ENCODE measurements around the gene H19. TPM values are rescaled to one million over a fixed set of nuclear protein-coding genes. Genes with fewer than 3 reads are reported as not detected.

H19 gene
- total and polyA plus RNA-seq, 4 donors, result 49.1 to 1,932 (median 181) TPM

DNA sequence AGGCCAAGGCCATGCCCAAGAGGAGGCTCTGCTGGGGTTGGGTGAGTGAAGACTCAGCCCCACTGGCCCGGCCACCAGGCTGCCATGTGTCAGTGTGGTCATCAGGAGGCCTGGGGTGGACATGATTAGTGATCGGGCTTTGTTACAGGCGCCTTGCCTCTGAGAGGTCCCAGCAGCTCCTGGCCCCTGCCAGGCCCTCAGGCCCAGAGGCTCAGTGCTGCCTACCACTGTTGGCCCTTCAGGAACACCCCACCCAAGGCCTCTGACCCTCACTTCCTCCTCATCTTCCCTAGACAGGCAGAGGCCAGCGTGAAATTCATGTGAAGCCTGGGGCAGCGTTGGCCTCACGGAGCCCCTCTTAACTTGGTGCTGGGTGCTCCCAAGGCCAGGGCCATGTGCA, 48.3 kb downstream of the H19 start:
- no peak for ATAC-seq (ENCODE audit: insufficient read depth, low FRiP score)
- Histone ChIP-seq H3K9me3 (ENCODE audit: control insufficient read depth in 4 of 4, insufficient read depth in 3 of 4, low read length in 3 of 4) (no peaks in the 10 kb centered on the region), H3K4me3 (no peak overlapping the region), H3K36me3 (ENCODE audit: control insufficient read depth in 4 of 4, insufficient read depth in 4 of 4, low read length in 4 of 4) (no peaks in the 10 kb centered on the region), H3K9ac (ENCODE audit: insufficient read depth in 1 of 2, low read length in 2 of 2) (no peak overlapping the region), H3K4me1 (ENCODE audit: control insufficient read depth in 5 of 5, insufficient read depth in 5 of 5, low read length in 5 of 5) (no peaks in the 10 kb centered on the region), H3K27me3 (ENCODE audit: control insufficient read depth in 3 of 3, insufficient read depth in 3 of 3, low read length in 2 of 3) (no peaks in the 10 kb centered on the region), H3K27ac (ENCODE audit: low read depth in 1 of 2, low read length in 1 of 2) (no peak overlapping the region)
- TF ChIP-seq, protein P1, sequence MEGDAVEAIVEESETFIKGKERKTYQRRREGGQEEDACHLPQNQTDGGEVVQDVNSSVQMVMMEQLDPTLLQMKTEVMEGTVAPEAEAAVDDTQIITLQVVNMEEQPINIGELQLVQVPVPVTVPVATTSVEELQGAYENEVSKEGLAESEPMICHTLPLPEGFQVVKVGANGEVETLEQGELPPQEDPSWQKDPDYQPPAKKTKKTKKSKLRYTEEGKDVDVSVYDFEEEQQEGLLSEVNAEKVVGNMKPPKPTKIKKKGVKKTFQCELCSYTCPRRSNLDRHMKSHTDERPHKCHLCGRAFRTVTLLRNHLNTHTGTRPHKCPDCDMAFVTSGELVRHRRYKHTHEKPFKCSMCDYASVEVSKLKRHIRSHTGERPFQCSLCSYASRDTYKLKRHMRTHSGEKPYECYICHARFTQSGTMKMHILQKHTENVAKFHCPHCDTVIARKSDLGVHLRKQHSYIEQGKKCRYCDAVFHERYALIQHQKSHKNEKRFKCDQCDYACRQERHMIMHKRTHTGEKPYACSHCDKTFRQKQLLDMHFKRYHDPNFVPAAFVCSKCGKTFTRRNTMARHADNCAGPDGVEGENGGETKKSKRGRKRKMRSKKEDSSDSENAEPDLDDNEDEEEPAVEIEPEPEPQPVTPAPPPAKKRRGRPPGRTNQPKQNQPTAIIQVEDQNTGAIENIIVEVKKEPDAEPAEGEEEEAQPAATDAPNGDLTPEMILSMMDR (IDR thresholded peaks at IDR 0.05; ENCODE audit: control extremely low read depth, extremely low read depth), result no peak
- no CpG with 5 or more reads among the region's 6 CpGs for WGBS, 2 donors
- DNase-seq, result no peak

DNA sequence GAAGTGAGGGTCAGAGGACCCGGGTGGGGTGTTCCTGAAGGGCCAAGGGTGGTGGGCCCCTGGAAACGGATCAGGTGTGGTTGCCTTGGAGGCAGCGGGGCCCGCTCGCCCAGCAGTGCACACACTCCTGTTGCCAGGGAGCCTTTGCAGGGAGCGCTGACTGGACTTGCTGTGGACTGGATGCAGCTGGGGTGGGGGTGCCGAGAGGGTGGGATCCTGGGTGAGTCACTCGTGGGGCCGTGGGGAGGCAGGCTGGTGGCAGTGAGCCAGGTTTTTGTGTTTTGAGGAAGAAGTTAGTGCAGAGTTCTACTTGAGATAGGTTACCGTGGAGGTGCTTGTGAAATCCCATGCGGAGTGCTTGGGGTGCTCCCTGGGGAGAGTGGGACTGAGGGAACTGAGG, 49.3 kb downstream of the H19 start:
- no CpG with 5 or more reads among the region's 11 CpGs for WGBS, 2 donors
- Histone ChIP-seq H3K36me3 (ENCODE audit: control insufficient read depth in 4 of 4, insufficient read depth in 4 of 4, low read length in 4 of 4) (no peaks in the 10 kb centered on the region), H3K27me3 (ENCODE audit: control insufficient read depth in 3 of 3, insufficient read depth in 3 of 3, low read length in 2 of 3) (no peaks in the 10 kb centered on the region), H3K9ac (ENCODE audit: insufficient read depth in 1 of 2, low read length in 2 of 2) (no peak overlapping the region), H3K4me3 (no peak overlapping the region), H3K27ac (ENCODE audit: low read depth in 1 of 2, low read length in 1 of 2) (no peak overlapping the region), H3K9me3 (ENCODE audit: control insufficient read depth in 4 of 4, insufficient read depth in 3 of 4, low read length in 3 of 4) (no peaks in the 10 kb centered on the region), H3K4me1 (ENCODE audit: control insufficient read depth in 5 of 5, insufficient read depth in 5 of 5, low read length in 5 of 5) (no peaks in the 10 kb centered on the region)
- TF ChIP-seq, protein P1 (IDR thresholded peaks at IDR 0.05; ENCODE audit: control extremely low read depth, extremely low read depth), result no peak
- DNase-seq, result no peak
- no peak for ATAC-seq (ENCODE audit: insufficient read depth, low FRiP score)

DNA sequence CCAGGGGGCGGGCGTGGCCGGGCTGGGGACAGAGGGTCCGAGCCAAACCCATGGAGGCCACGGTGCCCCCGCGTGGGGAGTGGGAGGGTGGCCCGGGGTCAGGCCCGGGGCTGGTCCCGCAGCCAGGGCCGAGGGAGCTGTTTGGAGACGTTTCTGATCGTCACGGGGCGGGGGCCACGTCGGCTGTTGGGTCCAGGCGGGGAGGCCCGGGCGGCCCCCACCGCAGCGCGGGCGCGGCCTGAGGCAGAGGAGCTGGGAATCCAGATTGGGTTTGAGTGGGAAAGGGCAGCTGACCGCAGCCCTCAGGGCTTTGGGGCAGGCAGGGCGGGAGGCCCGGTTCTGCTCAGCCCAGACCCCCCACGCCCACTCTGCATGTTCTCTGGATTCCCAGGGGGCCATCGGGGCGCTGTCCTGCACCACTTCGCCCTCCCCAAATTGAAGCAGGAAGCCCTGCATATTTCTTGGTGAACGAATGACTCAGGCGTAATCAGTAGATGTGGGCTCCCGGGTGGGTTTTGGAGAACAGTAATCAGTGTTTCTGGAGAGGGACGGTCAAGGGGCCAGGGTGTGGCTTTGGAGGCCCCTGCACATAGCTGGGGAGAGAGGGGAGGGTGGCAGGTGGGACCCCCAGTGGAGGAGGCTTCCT, 49.9 kb downstream of the H19 start:
- no peak overlapping the region for H3K4me3 ChIP-seq
- no peak overlapping the region for H3K27ac ChIP-seq (ENCODE audit: low read depth in 1 of 2, low read length in 1 of 2)
- H3K9ac ChIP-seq (ENCODE audit: insufficient read depth in 1 of 2, low read length in 2 of 2), result no peak overlapping the region
- TF ChIP-seq, protein P1 (IDR thresholded peaks at IDR 0.05; ENCODE audit: control extremely low read depth, extremely low read depth), result no peak
- H3K9me3 ChIP-seq (ENCODE audit: control insufficient read depth in 4 of 4, insufficient read depth in 3 of 4, low read length in 3 of 4), result no peaks in the 10 kb centered on the region
- no peaks in the 10 kb centered on the region for H3K4me1 ChIP-seq (ENCODE audit: control insufficient read depth in 5 of 5, insufficient read depth in 5 of 5, low read length in 5 of 5)
- ATAC-seq (ENCODE audit: insufficient read depth, low FRiP score) (peak; percentile 58), DNase-seq (no peak)
- H3K27me3 ChIP-seq (ENCODE audit: control insufficient read depth in 3 of 3, insufficient read depth in 3 of 3, low read length in 2 of 3), result no peaks in the 10 kb centered on the region
- WGBS, 2 donors, result no CpG with 5 or more reads among the region's 36 CpGs
- H3K36me3 ChIP-seq (ENCODE audit: control insufficient read depth in 4 of 4, insufficient read depth in 4 of 4, low read length in 4 of 4), result no peaks in the 10 kb centered on the region

Measured in lung (tissue), 12 donors.